Measurements from ENCODE around the gene PILRA. TPM values are rescaled to one million over a fixed set of nuclear protein-coding genes. Genes with fewer than 3 reads are reported as not detected.

PILRA gene
- total and polyA plus RNA-seq, 12 donors: 3.2 to 18.9 (median 12.0) TPM

DNA sequence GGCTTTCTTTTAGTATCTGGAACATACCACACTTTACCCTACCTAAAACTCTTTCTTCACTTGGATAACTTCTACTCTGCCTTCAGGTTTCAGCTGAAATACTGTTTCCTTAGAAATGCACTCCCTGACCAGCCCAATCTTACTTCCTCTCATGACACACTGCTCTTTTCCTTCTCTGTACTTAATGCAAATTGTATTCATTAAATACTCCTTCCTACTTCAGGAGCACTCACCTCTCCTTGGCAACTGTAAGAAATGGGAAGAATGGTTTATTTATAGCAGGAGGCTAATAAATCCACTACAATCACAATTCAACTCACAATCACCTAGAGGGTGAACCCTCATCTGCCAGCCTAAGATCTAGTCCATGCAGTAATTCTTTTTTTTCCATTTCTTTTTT lies 40.1 kb downstream of the PILRA start:
- Histone ChIP-seq H3K27me3 (no peaks in the 10 kb centered on the region), H3K9me3 (replicated peaks in 1 of 3) (no peaks in the 10 kb centered on the region), H3K27ac (no peak overlapping the region), H3K4me1 (replicated peaks in 1 of 2) (no peaks in the 10 kb centered on the region), H3K36me3 (replicated peaks in 1 of 2) (no peaks in the 10 kb centered on the region), H3K4me3 (no peak overlapping the region)
- TF ChIP-seq, protein P1, sequence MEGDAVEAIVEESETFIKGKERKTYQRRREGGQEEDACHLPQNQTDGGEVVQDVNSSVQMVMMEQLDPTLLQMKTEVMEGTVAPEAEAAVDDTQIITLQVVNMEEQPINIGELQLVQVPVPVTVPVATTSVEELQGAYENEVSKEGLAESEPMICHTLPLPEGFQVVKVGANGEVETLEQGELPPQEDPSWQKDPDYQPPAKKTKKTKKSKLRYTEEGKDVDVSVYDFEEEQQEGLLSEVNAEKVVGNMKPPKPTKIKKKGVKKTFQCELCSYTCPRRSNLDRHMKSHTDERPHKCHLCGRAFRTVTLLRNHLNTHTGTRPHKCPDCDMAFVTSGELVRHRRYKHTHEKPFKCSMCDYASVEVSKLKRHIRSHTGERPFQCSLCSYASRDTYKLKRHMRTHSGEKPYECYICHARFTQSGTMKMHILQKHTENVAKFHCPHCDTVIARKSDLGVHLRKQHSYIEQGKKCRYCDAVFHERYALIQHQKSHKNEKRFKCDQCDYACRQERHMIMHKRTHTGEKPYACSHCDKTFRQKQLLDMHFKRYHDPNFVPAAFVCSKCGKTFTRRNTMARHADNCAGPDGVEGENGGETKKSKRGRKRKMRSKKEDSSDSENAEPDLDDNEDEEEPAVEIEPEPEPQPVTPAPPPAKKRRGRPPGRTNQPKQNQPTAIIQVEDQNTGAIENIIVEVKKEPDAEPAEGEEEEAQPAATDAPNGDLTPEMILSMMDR (IDR thresholded peaks at IDR 0.05): no peak
- no peak for TF ChIP-seq POLR2A (IDR thresholded peaks at IDR 0.05)
- intact Hi-C loops (cut with DNase I): loop anchor here in 1 of 2 donors (10.0 kb wide), 1 partner anchor 59 kb away; the partner anchor contains the start of gene PILRB
- no peak for DNase-seq

DNA sequence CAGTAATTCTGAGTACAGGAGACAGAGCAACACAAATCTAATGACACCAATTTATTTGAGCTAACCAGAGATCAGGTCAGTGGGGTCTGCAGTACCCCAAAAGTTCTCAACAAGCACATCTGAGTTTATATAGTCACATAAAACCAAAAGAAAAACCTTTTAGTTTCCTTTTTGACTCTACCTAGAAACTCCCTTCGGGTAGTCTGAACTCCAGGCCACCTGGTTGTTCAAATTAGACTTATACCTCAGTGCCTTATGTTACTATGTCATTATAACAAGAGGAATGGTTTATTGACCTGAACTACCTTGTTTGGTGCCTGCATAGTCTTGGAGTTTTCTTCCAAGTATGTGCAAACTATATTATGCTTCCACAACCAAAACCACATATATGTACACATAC lies 40.6 kb downstream of the PILRA start:
- no peak for DNase-seq
- Histone ChIP-seq H3K4me3 (no peak overlapping the region), H3K27ac (no peak overlapping the region), H3K36me3 (replicated peaks in 1 of 2) (no peaks in the 10 kb centered on the region), H3K9me3 (replicated peaks in 1 of 3) (no peaks in the 10 kb centered on the region), H3K4me1 (replicated peaks in 1 of 2) (no peaks in the 10 kb centered on the region), H3K27me3 (no peaks in the 10 kb centered on the region)
- TF ChIP-seq, protein P1 (IDR thresholded peaks at IDR 0.05): no peak
- TF ChIP-seq POLR2A (IDR thresholded peaks at IDR 0.05): no peak
- 90 to 97% (median 93%) methylated on average over 1 of the region's 1 CpG for WGBS, 4 donors
- intact Hi-C loops (cut with DNase I): loop anchor here in 1 of 2 donors (10.0 kb wide), 1 partner anchor 59 kb away; the partner anchor contains the start of gene PILRB

DNA sequence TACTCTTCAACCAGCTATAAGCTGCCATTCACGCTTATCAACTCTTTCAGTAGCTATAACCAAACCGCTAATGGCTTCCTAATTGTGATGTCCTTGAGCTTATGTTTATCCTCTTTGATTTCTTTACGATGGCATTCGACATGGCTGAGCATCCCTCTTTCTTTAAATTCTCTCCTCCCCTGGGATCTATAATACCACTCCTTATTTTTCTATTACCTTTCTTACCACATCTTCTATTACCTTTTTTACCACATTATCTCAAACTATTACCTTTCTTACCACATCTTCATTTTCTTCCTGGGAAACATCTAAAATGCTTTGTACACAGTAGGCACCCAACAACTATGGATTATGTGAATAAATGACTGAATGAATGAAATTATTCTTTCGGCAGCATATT lies 42.2 kb downstream of the PILRA start:
- DNase-seq: no peak
- 93 to 97% (median 94%) methylated on average over 5 of the region's 5 CpGs for WGBS, 4 donors
- no peaks in the 10 kb centered on the region for H3K36me3 ChIP-seq (replicated peaks in 1 of 2)
- no peak overlapping the region for H3K4me3 ChIP-seq
- H3K27me3 ChIP-seq: no peaks in the 10 kb centered on the region
- intact Hi-C loops (cut with DNase I): loop anchor here in 1 of 2 donors (10.0 kb wide), 1 partner anchor 61 kb away; the partner anchor contains the start of gene PILRB
- H3K4me1 ChIP-seq (replicated peaks in 1 of 2): no peaks in the 10 kb centered on the region
- TF ChIP-seq, protein P1 (IDR thresholded peaks at IDR 0.05): no peak
- TF ChIP-seq POLR2A (IDR thresholded peaks at IDR 0.05): no peak
- H3K27ac ChIP-seq: no peak overlapping the region
- H3K9me3 ChIP-seq (replicated peaks in 1 of 3): no peaks in the 10 kb centered on the region

DNA sequence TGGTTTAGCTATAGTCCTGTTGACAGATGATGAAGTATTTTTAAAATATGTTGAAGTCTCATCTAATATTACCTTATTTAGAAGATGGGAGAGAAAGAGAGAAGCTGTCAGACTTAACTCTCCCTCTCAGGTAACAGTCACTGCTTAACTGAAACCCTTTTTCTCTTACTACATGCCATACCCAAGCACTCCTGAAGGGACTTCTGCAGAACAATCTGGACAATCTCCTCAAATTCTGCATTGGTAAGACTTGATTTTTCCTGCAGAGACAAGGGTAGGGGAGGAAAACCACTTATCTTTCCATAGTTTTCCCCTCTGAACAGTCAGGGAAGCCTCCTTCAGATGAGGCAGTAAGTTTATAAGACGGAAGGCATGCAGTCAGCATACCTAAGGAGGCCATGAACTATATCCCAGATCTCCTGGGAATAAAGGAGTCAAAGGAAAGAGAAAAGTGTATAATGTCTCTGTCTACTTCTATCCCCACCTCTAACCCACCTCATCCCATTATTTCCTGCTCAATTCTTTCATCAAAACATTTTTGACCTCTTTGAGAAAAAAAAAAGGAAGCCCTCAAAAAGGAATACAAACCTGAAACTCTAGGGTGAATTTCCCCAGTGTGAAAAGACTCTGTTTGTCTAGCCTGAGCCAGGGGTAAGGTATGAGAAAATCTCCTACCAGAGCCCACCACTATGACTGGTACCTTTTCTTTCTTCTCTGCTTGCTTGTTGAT lies 45.8 kb downstream of the PILRA start:
- Histone ChIP-seq H3K4me3 (no peak overlapping the region), H3K27ac (no peak overlapping the region), H3K36me3 (replicated peaks in 1 of 2) (no peaks in the 10 kb centered on the region), H3K9me3 (replicated peaks in 1 of 3) (no peaks in the 10 kb centered on the region), H3K27me3 (no peaks in the 10 kb centered on the region), H3K4me1 (replicated peaks in 1 of 2) (no peaks in the 10 kb centered on the region)
- WGBS, 4 donors: 85 to 98% (median 93%) methylated on average over 1 of the region's 1 CpG
- no peak for TF ChIP-seq POLR2A (IDR thresholded peaks at IDR 0.05)
- TF ChIP-seq, protein P1 (IDR thresholded peaks at IDR 0.05): no peak
- intact Hi-C loops (cut with DNase I): loop anchor here in 1 of 2 donors (10.0 kb wide), 1 partner anchor 64 kb away; the partner anchor contains the start of gene PILRB
- DNase-seq: no peak

Data from adrenal gland (tissue), 12 donors.